ENCODE measurements around the gene PCGF5. TPM values are rescaled to one million over a fixed set of nuclear protein-coding genes. Genes with fewer than 3 reads are reported as not detected.
"Not testable (repeated sequence)": the region's sequence is repeated elsewhere in the genome, so short reads cannot be mapped to it uniquely, and the experiment has no call there.

Gene PCGF5
- 25.1 TPM for polyA plus RNA-seq (ENCODE audit: insufficient read length)
- long read RNA-seq, donor 1, full-length matches to known transcripts, result 9 of 9 reads
- long read RNA-seq, donor 1, partial matches to known transcripts, result 0 of 9 reads
- long read RNA-seq, donor 1, other reads (novel, unspliced or antisense), result 0 of 9 reads
- long read RNA-seq, donor 2, full-length matches to known transcripts, result 9 of 9 reads
- long read RNA-seq, donor 2, partial matches to known transcripts, result 0 of 9 reads
- long read RNA-seq, donor 2, other reads (novel, unspliced or antisense), result 0 of 9 reads
- long read RNA-seq, donor 3, full-length matches to known transcripts, result 4 of 4 reads
- long read RNA-seq, donor 3, partial matches to known transcripts, result 0 of 4 reads
- long read RNA-seq, donor 3, other reads (novel, unspliced or antisense), result 0 of 4 reads
- long read RNA-seq, donor 4, result 0 reads
- long read RNA-seq, donor 5, full-length matches to known transcripts, result 7 of 7 reads
- long read RNA-seq, donor 5, partial matches to known transcripts, result 0 of 7 reads
- long read RNA-seq, donor 5, other reads (novel, unspliced or antisense), result 0 of 7 reads
- long read RNA-seq, donor 6, full-length matches to known transcripts, result 6 of 6 reads
- long read RNA-seq, donor 6, partial matches to known transcripts, result 0 of 6 reads
- long read RNA-seq, donor 6, other reads (novel, unspliced or antisense), result 0 of 6 reads
- long read RNA-seq, donor 7, full-length matches to known transcripts, result 5 of 5 reads
- long read RNA-seq, donor 7, partial matches to known transcripts, result 0 of 5 reads
- long read RNA-seq, donor 7, other reads (novel, unspliced or antisense), result 0 of 5 reads
- long read RNA-seq, donor 8, full-length matches to known transcripts, result 4 of 4 reads
- long read RNA-seq, donor 8, partial matches to known transcripts, result 0 of 4 reads
- long read RNA-seq, donor 8, other reads (novel, unspliced or antisense), result 0 of 4 reads

GRCh38 chr10:91220194-91220953, at the start of gene PCGF5:
Gene PCGF5, plus strand, starts transcription at chr10:91220663. Its CDS starts 2,209 bp downstream, at chr10:91222872.
- peak; percentile 85 for DNase-seq

DNA sequence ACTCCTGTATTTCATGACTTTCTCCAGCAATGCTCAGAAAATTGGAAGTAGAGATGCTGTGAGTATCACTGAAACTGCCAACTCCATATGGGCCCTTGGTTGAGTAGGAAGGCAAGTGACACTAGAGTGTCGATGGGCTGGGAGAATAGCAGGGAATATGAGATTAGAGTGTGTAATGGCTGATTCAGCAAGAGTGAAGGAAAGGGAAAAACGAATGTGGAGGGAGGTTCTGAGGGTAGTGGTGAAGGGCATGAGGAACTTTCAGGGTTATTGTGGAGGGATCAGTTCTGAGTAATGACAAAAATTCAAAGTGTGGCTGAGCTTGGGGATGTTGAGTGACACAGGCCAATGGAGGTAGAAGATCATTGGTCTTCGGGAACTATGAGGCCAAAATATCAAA, 49.0 kb upstream of the PCGF5 start:
- no peak for DNase-seq

DNA sequence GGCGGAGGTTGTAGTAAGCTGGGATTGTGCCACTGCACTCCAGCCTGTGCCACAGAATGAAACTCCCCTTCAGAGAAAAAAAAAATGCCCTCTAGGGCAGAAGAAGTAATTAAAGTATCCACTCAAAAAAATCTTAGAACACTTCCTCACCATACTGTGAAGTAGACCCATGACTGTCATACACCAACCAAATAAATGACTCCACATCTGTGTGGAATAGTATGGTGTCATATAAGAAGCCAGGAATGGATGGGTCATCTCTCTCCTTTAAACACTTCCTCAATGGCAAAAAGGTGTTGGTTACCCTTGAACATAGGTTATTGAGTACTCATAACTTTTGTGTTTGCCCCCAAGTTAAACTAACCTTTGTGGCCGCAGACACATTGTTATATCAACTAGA, 48.1 kb upstream of the PCGF5 start:
- DNase-seq, result no peak

GRCh38 chr10:91185239-91185875, 35.1 kb upstream of the PCGF5 start:
- DNase-seq, result no peak

DNA sequence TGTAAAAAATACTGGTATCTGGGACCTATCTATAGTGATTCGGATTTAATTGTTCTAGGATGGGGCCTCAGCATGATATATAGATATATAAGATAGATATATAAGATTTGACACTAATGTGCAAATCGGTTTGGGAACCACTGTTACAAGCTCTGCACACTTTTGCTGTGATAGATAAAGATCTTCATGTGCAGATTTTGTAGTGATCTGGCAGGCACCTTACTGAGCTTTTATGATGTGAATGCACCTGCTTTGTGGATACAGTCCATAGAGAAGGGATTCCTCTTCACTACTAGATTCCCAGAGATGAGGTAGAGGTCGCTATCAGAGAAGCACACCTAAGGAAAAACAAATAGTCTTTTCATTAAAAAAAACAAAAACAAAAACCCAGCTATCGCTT, 33.3 kb upstream of the PCGF5 start:
- DNase-seq, result no peak

DNA sequence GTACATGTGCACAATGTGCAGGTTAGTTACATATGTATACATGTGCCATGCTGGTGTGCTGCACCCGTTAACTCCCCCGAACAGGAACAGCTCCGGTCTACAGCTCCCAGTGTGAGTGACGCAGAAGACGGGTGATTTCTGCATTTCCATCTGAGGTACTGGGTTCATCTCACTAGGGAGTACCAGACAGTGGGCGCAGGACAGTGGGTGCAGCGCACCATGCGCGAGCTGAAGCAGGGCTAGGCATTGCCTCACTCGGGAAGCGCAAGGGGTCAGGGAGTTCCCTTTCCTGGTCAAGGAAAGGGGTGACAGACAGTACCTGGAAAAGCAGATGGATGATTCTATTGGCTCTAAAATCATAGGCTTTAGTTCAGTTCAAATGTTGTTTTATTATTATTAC, 32.5 kb upstream of the PCGF5 start:
- not testable (repeated sequence) for DNase-seq

DNA sequence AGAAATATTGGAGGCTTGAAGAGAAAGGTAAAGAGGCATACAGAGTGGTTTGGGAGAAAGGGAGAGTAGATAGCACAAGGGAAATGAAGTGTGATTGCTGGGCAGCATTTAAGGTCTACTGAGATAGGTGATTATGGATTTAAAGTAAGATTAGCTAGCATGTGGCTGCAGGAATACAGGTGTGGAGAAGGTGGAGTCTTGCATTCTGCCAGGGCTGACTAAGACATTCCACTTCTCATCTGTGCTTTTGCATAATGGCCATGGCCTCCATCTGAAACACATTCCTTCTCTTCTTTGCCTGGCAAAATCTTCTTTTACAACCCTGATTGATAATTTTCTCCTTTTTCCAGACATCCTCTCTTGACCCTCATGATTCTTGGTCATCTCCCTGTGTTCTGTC, 31.6 kb upstream of the PCGF5 start:
- DNase-seq, result no peak

- no peak for DNase-seq
Observed at GRCh38 chr10:91190388-91190870, 30.0 kb upstream of the PCGF5 start.

DNA sequence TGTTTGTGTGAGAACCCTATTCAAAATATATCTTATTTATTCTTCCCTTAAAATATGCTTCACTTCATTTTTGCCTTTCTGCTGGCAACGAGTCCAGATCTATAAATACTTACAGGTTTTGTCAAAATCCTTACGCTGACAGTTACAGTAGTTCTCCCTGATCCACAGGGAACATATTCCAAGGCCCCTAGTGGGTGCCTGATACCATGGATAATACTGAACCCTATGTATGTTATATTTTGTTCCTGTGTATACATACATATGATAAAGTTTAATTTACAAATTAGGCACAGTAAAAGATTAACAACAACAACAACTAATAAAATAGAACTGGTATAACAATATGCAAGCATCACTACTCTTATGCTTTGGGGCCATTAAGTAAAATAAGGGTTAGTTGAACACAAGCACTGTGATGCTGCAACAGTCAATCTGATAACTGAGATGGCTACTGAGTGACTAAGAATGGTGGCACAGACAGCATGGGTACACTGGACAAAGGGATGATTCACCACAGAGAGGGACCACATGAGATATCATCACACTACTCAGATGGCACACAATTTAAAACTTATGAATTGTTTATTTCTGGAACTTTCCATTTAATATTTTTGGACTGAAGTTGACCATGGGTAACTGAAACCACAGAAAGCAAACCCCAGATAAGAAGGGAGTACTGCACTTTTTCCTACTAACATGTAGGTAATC, 29.4 kb upstream of the PCGF5 start:
- no peak for DNase-seq

GRCh38 chr10:91191584-91191919, 28.9 kb upstream of the PCGF5 start:
- no peak for DNase-seq

- no peak for DNase-seq
Observed at GRCh38 chr10:91194497-91195179, 25.8 kb upstream of the PCGF5 start.

DNA sequence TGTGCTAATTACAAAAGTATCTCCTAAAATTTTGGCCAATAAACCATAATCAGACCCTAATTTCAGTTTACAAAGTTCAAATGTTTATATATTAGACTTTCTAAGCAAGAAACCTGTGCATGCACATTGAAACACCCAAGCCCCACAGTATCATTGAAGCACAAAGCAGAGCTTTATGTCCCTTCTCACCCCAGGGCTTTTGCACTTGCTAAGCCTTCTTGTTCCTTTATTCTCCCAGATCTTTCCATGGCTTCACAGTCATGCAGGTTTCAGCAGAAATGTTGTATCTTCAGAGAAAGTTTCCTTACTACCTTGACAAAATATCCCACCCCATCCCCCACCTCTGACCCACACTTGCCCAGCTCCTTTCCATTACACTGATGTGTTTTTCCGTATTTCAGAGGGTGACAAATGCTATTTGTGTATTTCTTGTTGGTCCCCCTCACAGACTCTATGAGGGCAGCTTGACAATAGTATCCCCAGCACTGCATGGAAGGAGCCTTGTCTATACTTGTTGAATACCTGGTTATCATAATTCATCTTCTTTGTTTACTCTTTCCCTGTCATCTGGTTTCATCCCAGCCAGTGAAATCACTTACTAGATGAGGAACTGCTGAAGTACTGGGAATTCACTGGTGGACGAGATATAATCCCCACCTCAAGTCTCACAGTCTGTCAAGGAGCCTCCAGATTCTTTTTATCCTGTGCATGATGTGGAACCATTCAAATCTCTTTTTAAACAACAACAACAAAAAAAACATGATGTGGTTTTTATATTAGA, 24.0 kb upstream of the PCGF5 start:
- no peak for DNase-seq

GRCh38 chr10:91197127-91197526, 23.3 kb upstream of the PCGF5 start:
- DNase-seq, result no peak

- DNase-seq, result no peak
Observed at GRCh38 chr10:91198781-91199180, 21.7 kb upstream of the PCGF5 start.

GRCh38 chr10:91200314-91201212, 19.9 kb upstream of the PCGF5 start:
- no peak for DNase-seq

- no peak for DNase-seq
Observed at GRCh38 chr10:91201213-91201996, 19.1 kb upstream of the PCGF5 start.

- DNase-seq, result no peak
Observed at GRCh38 chr10:91206427-91206826, 14.0 kb upstream of the PCGF5 start.
